ENCODE measurements around the gene CNTN1.

The CNTN1 gene

GRCh38 chr12:40970320-40970907 lies 278.2 kb downstream of the CNTN1 start:
- DNase-seq (ENCODE audit: low spot score) = peak; percentile 35

DNA sequence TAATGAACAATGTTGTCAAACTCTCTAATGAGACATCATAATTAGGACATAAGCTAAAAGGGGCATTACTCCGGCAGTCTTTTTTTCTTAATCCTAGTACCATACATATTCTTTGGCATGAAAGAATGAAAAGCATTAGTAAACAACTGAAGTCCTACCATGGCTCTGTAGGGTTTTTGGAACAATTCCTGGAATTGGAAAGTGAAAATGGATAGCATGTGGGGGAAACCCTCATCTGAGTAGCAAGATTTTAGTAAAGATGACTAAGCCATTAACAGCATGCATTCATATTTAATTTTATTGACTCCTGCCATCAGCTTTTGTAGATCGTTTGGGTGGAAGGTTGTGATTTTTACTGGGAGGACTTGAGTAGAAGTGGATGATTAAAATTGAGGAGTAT lies 279.7 kb downstream of the CNTN1 start:
- no peak for DNase-seq (ENCODE audit: low spot score)

GRCh38 chr12:40976546-40976945 lies 284.3 kb downstream of the CNTN1 start:
- DNase-seq (ENCODE audit: low spot score) = no peak

GRCh38 chr12:40980427-40980961 lies 288.3 kb downstream of the CNTN1 start:
- DNase-seq (ENCODE audit: low spot score) = no peak

GRCh38 chr12:40986001-40986400 lies 293.8 kb downstream of the CNTN1 start:
- DNase-seq (ENCODE audit: low spot score) = no peak

DNA sequence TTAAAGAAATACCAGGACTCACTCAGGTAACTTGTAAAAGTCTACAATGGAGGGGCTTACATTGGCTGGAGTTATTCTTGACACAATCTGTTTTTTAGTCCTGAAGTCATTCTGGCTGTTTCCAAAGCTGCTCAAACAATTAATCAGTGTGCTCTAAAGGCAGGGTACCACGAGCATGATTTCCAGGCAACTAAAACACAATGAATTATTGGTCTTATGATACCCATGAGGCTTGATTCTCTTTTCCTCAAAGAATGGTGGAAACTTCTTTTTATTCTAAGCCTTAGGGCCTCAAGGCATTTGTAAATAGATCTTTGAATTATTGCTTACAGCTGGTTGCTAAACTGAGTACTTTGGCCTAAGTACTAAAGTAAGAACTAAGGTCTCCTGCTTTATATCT lies 296.1 kb downstream of the CNTN1 start:
- no peak for DNase-seq (ENCODE audit: low spot score)

DNA sequence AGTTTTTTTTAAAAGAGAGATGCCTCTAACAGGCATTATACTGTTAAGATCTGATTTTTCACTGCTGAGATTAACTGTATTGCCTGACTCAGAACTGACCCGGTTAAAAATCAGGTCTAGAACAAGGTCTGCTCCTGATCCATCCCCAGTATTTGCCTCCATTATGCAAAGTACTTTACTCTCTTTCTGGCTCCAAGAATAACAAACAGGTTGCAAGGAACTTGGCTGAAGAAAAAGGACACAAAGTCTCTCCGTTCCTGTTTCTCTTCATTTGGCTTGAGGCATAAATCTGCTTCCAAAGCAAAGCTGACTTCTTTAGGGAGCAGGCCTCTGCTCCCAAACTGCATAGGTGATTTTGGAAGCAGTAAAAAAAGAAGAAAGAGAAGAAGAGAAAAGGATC lies 296.6 kb downstream of the CNTN1 start:
- no peak for DNase-seq (ENCODE audit: low spot score)

DNA sequence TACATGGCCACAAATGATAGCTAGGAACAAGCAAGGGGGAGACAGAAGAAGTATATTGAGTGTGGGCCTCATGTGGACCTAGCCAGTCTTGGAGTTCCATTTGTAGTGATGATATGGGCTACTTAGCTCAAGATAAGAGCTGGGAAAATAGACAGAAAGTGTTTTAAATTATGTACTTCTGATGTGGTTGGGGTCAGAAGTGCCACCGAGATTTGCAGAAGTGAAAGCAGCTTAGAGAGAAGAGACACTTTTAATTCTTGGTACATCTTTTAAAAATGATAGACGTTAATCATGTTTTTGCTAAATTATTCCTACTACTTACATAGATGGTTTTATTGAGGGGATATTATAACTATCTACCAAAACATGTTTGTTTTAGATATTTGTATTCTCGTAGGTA lies 297.5 kb downstream of the CNTN1 start:
- DNase-seq (ENCODE audit: low spot score) = no peak

GRCh38 chr12:40992158-40992557 lies 299.9 kb downstream of the CNTN1 start:
- no peak for DNase-seq (ENCODE audit: low spot score)

DNA sequence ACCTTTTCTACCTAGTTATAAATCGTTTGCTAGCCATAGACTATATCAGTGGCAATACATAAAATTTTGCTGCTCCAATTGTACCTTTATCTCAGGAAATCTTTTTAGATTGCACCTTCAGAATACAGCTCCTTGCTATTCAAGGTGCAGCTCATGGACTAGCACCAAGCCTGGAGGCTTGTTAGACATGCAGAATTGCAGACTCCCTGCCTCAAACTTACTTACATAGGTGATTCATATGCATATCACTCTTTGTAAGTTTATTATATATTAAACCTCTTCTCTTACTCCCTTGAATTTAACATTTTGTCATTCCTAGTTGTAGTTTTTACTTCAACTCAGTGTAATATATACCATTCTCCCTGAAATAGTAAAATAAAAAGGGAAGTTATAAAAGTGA lies 300.4 kb downstream of the CNTN1 start:
- no peak for DNase-seq (ENCODE audit: low spot score)

GRCh38 chr12:40993158-40993557 lies 300.9 kb downstream of the CNTN1 start:
- no peak for DNase-seq (ENCODE audit: low spot score)

DNA sequence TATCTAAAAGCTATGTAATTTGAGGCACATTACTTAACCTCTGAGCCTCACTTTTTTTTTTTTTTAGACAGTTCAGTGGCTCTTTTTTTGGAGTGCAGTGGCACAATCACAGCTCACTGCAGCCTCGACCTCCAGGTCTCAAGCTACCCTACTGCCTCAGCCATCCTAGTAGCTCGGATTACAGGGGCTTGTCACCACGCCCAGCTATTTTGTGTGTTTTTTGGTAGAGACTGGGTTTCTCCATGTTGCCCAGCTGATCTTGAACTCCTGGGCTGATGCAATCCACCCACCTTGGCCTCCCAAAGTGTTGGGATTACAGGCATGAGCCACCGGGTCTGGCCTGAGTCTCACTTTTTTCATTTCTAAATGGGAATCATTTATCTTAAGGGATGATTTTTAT lies 303.9 kb downstream of the CNTN1 start:
- no peak for DNase-seq (ENCODE audit: low spot score)

GRCh38 chr12:40999210-40999609 lies 307.0 kb downstream of the CNTN1 start:
- no peak for DNase-seq (ENCODE audit: low spot score)

DNA sequence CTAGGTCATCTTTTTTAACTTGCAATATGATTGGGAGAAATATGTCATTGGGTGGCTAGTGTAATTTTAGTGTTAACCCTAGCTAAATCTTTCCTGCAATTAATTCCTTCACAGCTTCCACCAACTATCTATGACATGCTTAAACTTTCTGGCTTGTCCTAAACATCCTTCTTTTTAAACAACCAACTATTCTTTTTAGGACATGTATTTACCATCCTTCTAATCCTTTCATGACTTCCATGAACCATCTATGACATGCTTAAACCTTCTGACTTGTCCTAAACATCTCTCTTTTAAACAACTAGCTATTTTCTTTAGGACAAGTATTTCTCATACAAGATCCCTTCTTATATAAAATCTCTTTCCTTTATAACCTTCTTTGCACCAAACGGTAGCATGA lies 316.2 kb downstream of the CNTN1 start:
- DNase-seq (ENCODE audit: low spot score) = no peak

GRCh38 chr12:41011939-41012338 lies 319.7 kb downstream of the CNTN1 start:
- DNase-seq (ENCODE audit: low spot score) = no peak

DNA sequence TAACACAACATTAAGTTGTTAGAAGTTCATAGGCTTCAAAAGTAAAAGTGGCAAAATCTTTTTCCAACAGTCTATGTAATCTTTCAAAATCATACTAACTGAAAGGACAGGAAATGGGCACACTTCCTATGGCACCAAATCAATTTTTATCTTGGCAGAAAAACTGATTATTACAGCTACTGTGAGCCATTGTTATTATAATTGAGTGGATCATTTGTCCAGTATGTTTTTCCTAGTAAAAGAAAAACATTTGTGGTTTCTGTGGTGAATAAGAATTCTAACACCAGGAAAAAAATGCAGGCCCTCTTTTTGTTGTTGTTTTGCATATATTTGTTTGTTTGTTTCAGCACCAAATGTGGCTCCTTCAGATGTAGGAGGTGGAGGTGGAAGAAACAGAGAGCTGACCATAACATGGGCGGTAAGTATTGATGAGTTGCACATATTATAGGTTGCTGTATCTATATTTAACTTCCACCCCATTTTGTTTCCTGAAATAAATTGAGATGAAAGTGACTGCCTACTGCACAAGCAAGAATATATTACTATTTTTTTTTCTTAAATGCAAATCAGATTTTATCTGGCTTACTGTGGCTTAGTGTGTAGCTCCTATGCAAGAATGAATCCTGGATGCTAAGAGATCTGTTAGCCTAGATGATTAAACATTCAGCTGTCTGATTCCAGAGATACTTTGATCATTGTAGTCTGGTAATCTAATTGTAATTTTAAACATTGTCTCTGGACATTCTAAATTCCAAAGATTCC lies 321.8 kb downstream of the CNTN1 start:
- DNase-seq (ENCODE audit: low spot score) = no peak

GRCh38 chr12:41014643-41015020 lies 322.4 kb downstream of the CNTN1 start:
- DNase-seq (ENCODE audit: low spot score) = no peak

DNA sequence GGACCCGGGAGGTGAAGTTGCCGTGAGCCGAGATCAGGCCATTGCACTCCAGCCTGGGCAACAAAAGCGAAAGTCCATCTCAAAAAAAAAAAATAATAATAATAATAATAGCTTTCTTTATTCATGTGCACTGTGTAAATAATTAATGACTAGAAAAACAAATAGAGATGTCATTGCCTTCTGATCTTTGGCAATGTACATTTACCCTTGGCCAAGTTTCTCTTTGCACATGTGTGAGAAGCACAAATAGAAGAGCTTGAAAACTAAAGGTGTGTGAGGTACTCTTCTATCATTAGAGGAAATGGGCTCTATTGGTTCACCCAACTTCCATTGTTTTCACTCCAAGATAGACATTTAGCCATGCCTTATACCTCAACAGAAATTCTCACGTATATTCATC lies 325.8 kb downstream of the CNTN1 start:
- DNase-seq (ENCODE audit: low spot score) = no peak

DNA sequence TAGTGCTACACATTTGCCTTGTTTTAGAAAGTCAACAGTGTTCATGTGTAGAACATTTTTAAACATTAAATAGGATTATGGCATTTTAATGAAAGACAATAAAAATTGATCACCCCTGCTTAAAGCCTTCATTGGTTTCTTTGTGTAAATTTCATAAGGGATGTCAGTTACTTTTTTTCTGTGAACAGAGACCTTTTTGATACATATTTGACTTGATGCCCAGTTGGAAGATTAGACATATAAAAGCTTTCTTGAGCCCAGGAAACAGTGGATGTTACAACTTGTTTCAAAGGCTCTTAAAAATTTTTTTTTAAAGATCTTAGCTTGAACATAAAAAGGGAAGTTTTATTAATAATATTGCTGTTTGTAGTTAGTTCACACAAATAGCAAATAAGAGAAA lies 327.2 kb downstream of the CNTN1 start:
- no peak for DNase-seq (ENCODE audit: low spot score)

DNA sequence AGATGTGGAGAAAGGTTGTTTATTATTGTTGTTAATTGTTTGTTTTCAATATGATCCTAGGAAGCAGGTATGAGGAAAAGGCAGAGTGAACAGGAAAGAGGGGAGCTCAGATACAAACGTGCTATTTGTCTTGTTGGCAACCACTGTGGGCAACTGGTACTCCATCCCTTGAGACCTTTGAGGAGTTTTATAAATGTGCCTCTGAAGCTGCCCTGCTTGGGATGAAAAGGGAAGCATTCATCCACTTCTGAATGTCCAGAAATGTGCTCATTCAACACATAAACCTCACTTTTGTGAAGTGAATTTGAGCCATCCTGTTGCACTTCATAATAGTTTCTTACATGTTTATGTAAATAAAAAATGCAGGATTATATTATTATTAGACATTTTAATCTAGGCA lies 331.6 kb downstream of the CNTN1 start:
- no peak for DNase-seq (ENCODE audit: low spot score)

- no peak for DNase-seq (ENCODE audit: low spot score)
These were observed 333.9 kb downstream of the CNTN1 start for GRCh38 chr12:41026151-41026550.

GRCh38 chr12:41032386-41032785 lies 340.1 kb downstream of the CNTN1 start:
- no peak for DNase-seq (ENCODE audit: low spot score)

- no peak for DNase-seq (ENCODE audit: low spot score)
These were observed 342.4 kb downstream of the CNTN1 start for GRCh38 chr12:41034686-41035085.

DNA sequence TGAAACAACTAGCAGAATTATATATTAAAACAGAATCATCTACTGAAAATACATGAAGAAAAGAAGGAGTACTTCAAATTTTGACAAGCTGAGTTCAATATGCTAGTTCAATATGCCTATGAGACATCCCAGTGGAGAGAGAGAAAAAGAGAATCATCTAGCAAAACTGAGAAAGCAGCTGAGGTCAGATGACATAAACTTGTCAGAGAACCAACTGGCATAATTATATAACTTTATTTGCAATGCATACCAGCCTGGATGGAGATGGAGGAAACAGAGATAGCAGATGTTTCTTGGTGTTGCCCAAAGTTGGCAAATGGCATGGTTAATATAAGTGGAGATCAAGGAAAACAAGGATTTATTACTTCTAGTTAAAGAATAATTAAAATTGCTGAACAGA lies 347.2 kb downstream of the CNTN1 start:
- no peak for DNase-seq (ENCODE audit: low spot score)
